Left cardiac atrium (tissue), 4 donors: ENCODE results near the gene CCDC169. TPM values are rescaled to one million over a fixed set of nuclear protein-coding genes. Genes with fewer than 3 reads are reported as not detected.
"Not testable (repeated sequence)": the region's sequence is repeated elsewhere in the genome, so short reads cannot be mapped to it uniquely, and the experiment has no call there.

Experiments used
- ATAC-seq, 2 donors: fragments of 200-7000 bp; cut with Tn5 transposase; one replicate each; pipeline ENCODE4 v1.9.1; 2020; ENCODE audit warnings: mild to moderate bottlenecking in 2 of 2, moderate library complexity in 2 of 2
- DNase-seq: peaks from one replicate; pipeline ENCODE4 v3.0.0-alpha.2; 2020
- intact Hi-C, 2 donors: fragments of 100-400 bp; cut with DNase I; formaldehyde crosslinking; loops; one replicate each; pipeline versions ENCODE4 v1.14.1 to v1.15.1; 2022 to 2023
- long read RNA-seq: library from polyadenylated mRNA; unstranded; transcript quantifications from one replicate; pipeline ENCODE4 v2.0.0, GENCODE V29; 2021
- total RNA-seq, 2 donors: library from RNA; stranded (reverse); fragmentation: NEBNext Ultra II Directional; extraction: Animal tissue kit (Norgen Biotek cat#: 25700); gene quantifications; one replicate each; pipeline ENCODE4 v1.2.1, GENCODE V29; 2021
- donor health status: DM: no; HTN: yes; CAD: no.
- donor health status: DM: no; HTN: yes; CAD: no; lungs with severe emphysema.
- donor health status: DM: yes; HTN: yes; CAD: no.
- donor health status: Dilated cardiomyopathy.

Gene CCDC169
- 1 to 10 TPM in 1 of 2 donors, under 1 TPM in 1; 0.68 to 1.8 TPM for total RNA-seq
- long read RNA-seq, full-length matches to known transcripts, result 1 of 1 reads
- long read RNA-seq, partial matches to known transcripts, result 0 of 1 reads
- long read RNA-seq, other reads (novel, unspliced or antisense), result 0 of 1 reads

- peak; percentile 76 for DNase-seq
- ATAC-seq, result peak; percentile 92 to 95
- intact Hi-C loops, result no loop called here
These were observed at the start of gene CCDC169 for GRCh38 chr13:36297366-36298338. Gene CCDC169, minus strand, starts transcription at chr13:36297814. Its CDS starts 95 bp downstream, at chr13:36297719.

GRCh38 chr13:36346222-36347083 lies 48.8 kb upstream of the CCDC169 start, which contains the start of gene SPART:
Gene SPART, minus strand, starts transcription at chr13:36346394. Its CDS starts 10,564 bp downstream, at chr13:36335830.
- ATAC-seq (peak; percentile 93 to 94), DNase-seq (peak; percentile 94)
- intact Hi-C loops, result no loop called here

GRCh38 chr13:36345438-36346221 lies 48.0 kb upstream of the CCDC169 start:
- ATAC-seq (peak; percentile 58 to 71), DNase-seq (peak; percentile 79)
- intact Hi-C loops, result no loop called here

- no peak for ATAC-seq
- DNase-seq, result no peak
- intact Hi-C loops, result no loop called here
These were observed 47.3 kb upstream of the CCDC169 start for GRCh38 chr13:36344886-36345437.

- DNase-seq, result no peak
- intact Hi-C loops, result no loop called here
- no peak for ATAC-seq
These were observed 46.6 kb upstream of the CCDC169 start for GRCh38 chr13:36344173-36344572.

GRCh38 chr13:36343766-36344165 lies 46.2 kb upstream of the CCDC169 start:
- ATAC-seq (no peak), DNase-seq (no peak)
- intact Hi-C loops, result no loop called here

- intact Hi-C loops, result no loop called here
- ATAC-seq, result no peak
- DNase-seq, result no peak
These were observed 45.1 kb upstream of the CCDC169 start for GRCh38 chr13:36342715-36343114.

- no peak for DNase-seq
- intact Hi-C loops, result no loop called here
- ATAC-seq, result no peak
These were observed 44.1 kb upstream of the CCDC169 start for GRCh38 chr13:36341718-36342117.

- intact Hi-C loops, result no loop called here
- ATAC-seq, result no peak
- no peak for DNase-seq
These were observed 42.1 kb upstream of the CCDC169 start for GRCh38 chr13:36339600-36340155.

GRCh38 chr13:36337938-36338641 lies 40.5 kb upstream of the CCDC169 start:
- intact Hi-C loops, result no loop called here
- DNase-seq, result no peak
- no peak for ATAC-seq

GRCh38 chr13:36332986-36333385 lies 35.4 kb upstream of the CCDC169 start:
- no peak for ATAC-seq
- no peak for DNase-seq
- intact Hi-C loops, result no loop called here

- intact Hi-C loops, DNase-seq, ATAC-seq: not testable (repeated sequence)
These were observed 34.6 kb upstream of the CCDC169 start for GRCh38 chr13:36332255-36332654.

- DNase-seq (no peak), ATAC-seq (no peak)
- intact Hi-C loops, result no loop called here
These were observed 33.7 kb upstream of the CCDC169 start for GRCh38 chr13:36331280-36331679.

- intact Hi-C loops, result no loop called here
- DNase-seq (no peak), ATAC-seq (peak; percentile 15 to 18)
These were observed 31.7 kb upstream of the CCDC169 start for GRCh38 chr13:36329361-36329760.

GRCh38 chr13:36328821-36329220 lies 31.2 kb upstream of the CCDC169 start:
- DNase-seq (no peak), ATAC-seq (no peak)
- intact Hi-C loops, result no loop called here

- DNase-seq, result no peak
- intact Hi-C loops, result no loop called here
- no peak for ATAC-seq
These were observed 28.3 kb upstream of the CCDC169 start for GRCh38 chr13:36325912-36326311.

GRCh38 chr13:36324881-36325280 lies 27.3 kb upstream of the CCDC169 start:
- ATAC-seq, result not testable (repeated sequence)

More at GRCh38 chr13:36324881-36325280, 27.3 kb upstream of the CCDC169 start:
- intact Hi-C loops, DNase-seq: not testable (repeated sequence)
